PFSK-1 (cell line): ENCODE data around the gene VCL.

Experiments
- FOXP2 ChIP-seq: optimal IDR thresholded peaks from 2 replicates; pipeline ENCODE3; 2011; ENCODE audit warnings: borderline replicate concordance, control low read depth, inconsistent platforms; ENCODE audit not compliant: insufficient read depth; ENCODE audit errors: extremely low read length, extremely low read depth
- POLR2AphosphoS5 ChIP-seq: IDR thresholded peaks from 2 replicates; pipeline ENCODE4 v1.6.1; 2012; ENCODE audit warnings: low read depth, mild to moderate bottlenecking, control low read depth, low read length, moderate library complexity
- REST ChIP-seq, 2 experiments: IDR thresholded peaks; 2 replicates each; pipeline versions ENCODE4 v1.6.1 to v1.8.0; 2011 to 2012; ENCODE audit warnings: low read depth in 2 of 2, low read length in 2 of 2, control low read depth in 1 of 2, inconsistent platforms in 1 of 2, mild to moderate bottlenecking in 1 of 2, moderate library complexity in 1 of 2; ENCODE audit not compliant: insufficient read depth in 1 of 2
- SIN3A ChIP-seq: IDR thresholded peaks from 2 replicates; pipeline ENCODE4 v1.6.1; 2012; ENCODE audit warnings: mild to moderate bottlenecking, low read length, moderate library complexity, borderline replicate concordance; ENCODE audit not compliant: insufficient read depth
- TAF1 ChIP-seq: IDR thresholded peaks from 2 replicates; pipeline ENCODE4 v1.6.1; 2012; ENCODE audit warnings: low read length, control low read depth, borderline replicate concordance; ENCODE audit not compliant: insufficient read depth

Gene VCL

GRCh38 chr10:74079028-74079935, 81.4 kb downstream of the VCL start:
- TF ChIP-seq POLR2AphosphoS5 (no peak), FOXP2 (no peak), SIN3A (no peak), TAF1 (no peak), REST (IDR thresholded peaks at IDR 0.05; ENCODE audit: insufficient read depth in 1 of 2, low read depth in 2 of 2, low read length in 2 of 2) (no peak)

- TF ChIP-seq SIN3A (no peak), REST (IDR thresholded peaks at IDR 0.05; ENCODE audit: insufficient read depth in 1 of 2, low read depth in 2 of 2, low read length in 2 of 2) (no peak), TAF1 (no peak), FOXP2 (no peak), POLR2AphosphoS5 (no peak)
These were observed 82.1 kb downstream of the VCL start for GRCh38 chr10:74079936-74080590.

- TF ChIP-seq SIN3A, result no peak
- TF ChIP-seq FOXP2, result no peak
- TF ChIP-seq REST (IDR thresholded peaks at IDR 0.05; ENCODE audit: insufficient read depth in 1 of 2, low read depth in 2 of 2, low read length in 2 of 2), result no peak
- no peak for TF ChIP-seq POLR2AphosphoS5
- TF ChIP-seq TAF1, result no peak
These were observed 83.4 kb downstream of the VCL start for GRCh38 chr10:74081192-74081803.

GRCh38 chr10:74081941-74082718, 84.2 kb downstream of the VCL start:
- TF ChIP-seq SIN3A (no peak), TAF1 (no peak), REST (IDR thresholded peaks at IDR 0.05; ENCODE audit: insufficient read depth in 1 of 2, low read depth in 2 of 2, low read length in 2 of 2) (no peak), FOXP2 (no peak), POLR2AphosphoS5 (no peak)
